BLaER1 (cell line): Measurements from ENCODE around the gene GALNT6.

Experiments
- H3K27ac ChIP-seq: shearing (Covaris generic); formaldehyde crosslinking; 2 replicates; pipeline ENCODE4 v1.8.1; 2022
- H3K27me3 ChIP-seq: shearing (Covaris generic); formaldehyde crosslinking; 2 replicates; pipeline ENCODE4 v1.8.1; 2022
- H3K36me3 ChIP-seq: shearing (Covaris generic); formaldehyde crosslinking; 2 replicates; pipeline ENCODE4 v1.8.1; 2022
- H3K4me1 ChIP-seq: shearing (Covaris generic); formaldehyde crosslinking; 2 replicates; pipeline ENCODE4 v1.8.1; 2022
- H3K4me2 ChIP-seq: shearing (Covaris generic); formaldehyde crosslinking; 2 replicates; pipeline ENCODE4 v1.8.1; 2022
- H3K4me3 ChIP-seq: shearing (Covaris generic); formaldehyde crosslinking; 2 replicates; pipeline ENCODE4 v1.8.1; 2022
- H3K9ac ChIP-seq: shearing (Covaris generic); formaldehyde crosslinking; 2 replicates; pipeline ENCODE4 v1.8.1; 2022
- H3K9me3 ChIP-seq: shearing (Covaris generic); formaldehyde crosslinking; 2 replicates; pipeline ENCODE4 v1.8.1; 2022
- H4K20me1 ChIP-seq: shearing (Covaris generic); formaldehyde crosslinking; 2 replicates; pipeline ENCODE4 v1.8.1; 2022
- Cebpa-rat ChIP-seq: shearing (Covaris generic); IDR thresholded peaks from 2 replicates; pipeline ENCODE4 v1.8.1; 2022

GALNT6 gene

DNA sequence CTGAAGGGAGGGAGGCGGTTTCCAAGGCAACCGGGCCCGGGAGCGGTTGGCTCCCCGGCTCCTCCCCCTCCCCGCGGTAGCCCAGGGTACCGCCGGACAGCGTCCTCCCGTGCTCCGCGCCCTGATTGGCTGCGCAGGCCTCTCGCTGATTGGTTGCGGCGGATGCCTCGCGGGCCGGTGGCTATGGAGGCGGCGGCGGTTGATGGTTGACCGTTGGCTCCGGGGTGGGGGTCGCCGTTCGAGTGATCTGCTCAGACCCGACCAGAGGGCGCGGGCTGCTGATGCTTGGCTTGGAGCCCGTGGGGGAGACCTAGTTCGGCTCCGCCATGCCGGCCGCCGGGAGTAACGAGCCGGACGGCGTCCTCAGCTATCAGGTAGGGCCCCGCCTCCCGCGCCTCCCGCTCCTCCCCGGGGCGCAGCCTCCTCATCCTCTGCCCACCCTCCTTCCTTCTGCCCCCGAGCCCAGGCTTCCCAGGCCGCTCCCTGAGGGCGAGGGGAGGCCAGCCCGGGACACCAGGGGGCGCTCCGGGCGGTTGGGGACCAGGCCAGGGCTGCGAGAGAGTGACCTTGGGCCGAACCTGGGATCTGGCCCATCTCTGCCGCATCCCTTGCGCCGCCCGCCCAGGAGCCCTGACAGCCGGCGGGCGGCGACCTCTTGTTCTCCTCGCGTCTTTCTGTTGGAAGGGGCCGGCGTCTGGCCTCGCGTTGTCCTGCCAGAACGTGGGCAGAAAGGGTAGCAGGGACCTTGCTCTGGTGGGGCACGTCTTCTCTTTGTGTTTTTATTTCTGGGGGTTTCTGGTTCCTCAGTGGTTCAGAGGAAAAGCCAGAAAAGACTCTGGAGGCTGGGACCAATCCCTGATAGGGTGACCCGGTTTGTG is 33.7 kb upstream of the GALNT6 start, which contains the start of gene SLC4A8:
Gene SLC4A8 (plus strand): TSS at position 170 of the 878 bp plus-strand sequence. CDS start 157 bp downstream, at position 327.
- H3K9ac ChIP-seq = peak within 1 kb of the TSS; percentile 52; the same call in 1 of the 2 replicates
- H3K4me1 ChIP-seq = peaks cover 20% of the 10 kb centered on the region
- TF ChIP-seq Cebpa-rat = no peak
- H3K9me3 ChIP-seq = no peaks in the 10 kb centered on the region
- H3K4me3 ChIP-seq = peak within 1 kb of the TSS; percentile 76
- no peaks in the 10 kb centered on the region for H4K20me1 ChIP-seq
- peak within 1 kb of the TSS; percentile 45; the same call in 1 of the 2 replicates for H3K27ac ChIP-seq
- peak within 1 kb of the TSS; percentile 75 for H3K4me2 ChIP-seq
- no peaks in the 10 kb centered on the region for H3K27me3 ChIP-seq
- no peaks in the 10 kb centered on the region for H3K36me3 ChIP-seq

DNA sequence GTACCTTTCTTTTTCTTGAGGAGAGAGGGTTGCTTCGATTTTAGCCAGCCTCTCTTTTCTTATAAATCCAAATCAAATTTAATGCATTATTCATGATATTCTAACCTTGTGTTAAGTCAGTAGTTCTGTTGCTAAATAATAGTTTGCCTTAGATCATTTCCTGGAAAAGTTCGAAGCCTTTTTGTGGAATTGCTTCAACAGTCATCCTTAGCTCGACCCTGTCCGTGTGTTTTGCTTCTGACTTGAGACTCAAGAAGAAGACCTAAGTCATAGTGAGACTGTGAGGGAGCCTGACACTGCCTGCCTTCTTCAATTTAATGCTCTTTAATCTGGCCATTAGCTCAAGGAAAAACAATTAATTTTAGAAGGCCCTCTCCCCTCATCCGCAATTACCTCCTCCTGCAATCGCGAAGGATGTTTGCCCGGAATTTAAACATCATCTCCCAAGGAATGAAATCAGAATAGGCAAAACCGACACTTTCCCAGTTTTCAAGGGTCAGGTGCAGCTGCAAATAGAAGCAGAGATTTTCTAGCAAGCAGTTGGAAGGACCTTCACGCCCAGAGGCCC is 33.0 kb upstream of the GALNT6 start:
- Histone ChIP-seq H3K36me3 (no peaks in the 10 kb centered on the region), H3K27me3 (no peaks in the 10 kb centered on the region), H4K20me1 (no peaks in the 10 kb centered on the region), H3K9ac (no peak overlapping the region), H3K4me2 (peak overlapping the region; percentile 75), H3K4me3 (peak overlapping the region; percentile 76), H3K27ac (no peak overlapping the region), H3K4me1 (peaks cover 27% of the 10 kb centered on the region), H3K9me3 (no peaks in the 10 kb centered on the region)
- TF ChIP-seq Cebpa-rat = no peak

DNA sequence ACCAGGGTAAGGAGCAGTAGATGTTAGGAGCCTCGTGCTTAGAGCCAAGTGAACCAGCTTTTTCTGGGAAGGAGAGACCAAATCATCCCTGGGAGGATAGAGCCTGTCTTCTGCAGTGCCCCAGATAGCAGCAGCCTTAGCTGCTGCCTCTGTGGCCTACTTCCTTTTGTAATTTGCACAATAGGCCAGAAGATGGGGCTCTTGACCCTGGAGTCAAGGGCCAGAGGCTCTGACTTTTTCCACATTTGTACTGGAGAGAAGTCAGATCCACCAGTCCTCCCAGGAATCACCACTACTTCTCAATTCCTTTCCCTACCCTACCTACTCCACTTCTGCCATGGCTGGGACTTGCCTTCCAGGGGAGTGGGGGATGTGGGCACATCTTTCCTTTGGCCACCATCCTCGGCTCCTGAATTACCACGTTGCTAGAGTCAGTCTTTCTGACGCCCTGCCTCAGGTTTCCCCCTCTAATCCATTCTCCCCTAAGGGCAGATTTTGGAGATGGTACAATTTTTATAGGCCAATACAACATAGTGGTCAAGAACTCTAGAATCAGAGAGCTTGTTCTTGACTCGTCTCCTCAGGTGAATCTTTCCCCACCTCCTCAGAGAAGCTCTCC is 30.2 kb upstream of the GALNT6 start:
- Histone ChIP-seq H3K4me2 (no peak overlapping the region), H3K9ac (no peak overlapping the region), H3K27me3 (no peaks in the 10 kb centered on the region), H3K4me1 (peaks cover 27% of the 10 kb centered on the region), H3K4me3 (no peak overlapping the region), H3K27ac (no peak overlapping the region), H4K20me1 (no peaks in the 10 kb centered on the region), H3K9me3 (no peaks in the 10 kb centered on the region), H3K36me3 (no peaks in the 10 kb centered on the region)
- TF ChIP-seq Cebpa-rat = no peak

DNA sequence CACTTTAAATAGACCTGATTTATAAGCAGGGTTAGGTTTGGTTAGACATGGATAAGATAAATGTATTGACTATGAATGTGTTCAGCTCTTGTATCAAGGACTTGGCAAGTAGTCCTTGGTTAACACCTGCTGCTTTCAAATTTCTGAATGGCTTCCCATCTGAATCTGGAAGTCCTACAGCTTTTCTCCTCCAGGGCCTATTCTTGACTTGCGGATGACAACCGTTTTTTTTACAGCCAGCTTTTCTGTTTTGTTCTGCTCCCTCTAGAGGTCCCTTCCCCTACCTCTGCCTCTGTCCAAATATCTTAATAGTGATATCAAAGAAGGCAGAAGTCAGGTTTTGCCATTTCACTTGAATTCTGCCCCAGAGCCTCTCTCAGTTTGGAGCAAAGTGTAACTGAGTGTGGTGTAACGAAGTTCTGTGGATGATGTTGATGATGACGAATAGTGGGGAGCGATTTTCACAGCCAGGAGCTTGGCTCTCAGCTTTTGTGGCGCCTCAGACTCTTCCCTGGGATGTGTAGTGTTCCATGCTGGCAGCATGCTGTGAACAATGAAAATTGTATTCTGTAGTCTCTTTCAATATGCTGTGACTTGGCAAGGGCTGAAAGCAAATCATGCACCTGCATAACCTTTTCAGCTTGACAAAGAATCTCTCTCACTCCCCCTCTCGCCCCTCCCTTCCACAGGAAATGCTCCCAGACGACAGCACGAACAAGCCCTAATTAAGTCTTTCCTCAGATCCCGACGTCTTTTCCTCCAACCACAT is 28.4 kb upstream of the GALNT6 start:
- no peak overlapping the region for H3K9ac ChIP-seq
- H3K27ac ChIP-seq = no peak overlapping the region
- H3K4me3 ChIP-seq = no peak overlapping the region
- H3K4me2 ChIP-seq = peak overlapping the region; percentile 23; the same call in 1 of the 2 replicates
- no peaks in the 10 kb centered on the region for H4K20me1 ChIP-seq
- peaks cover 16% of the 10 kb centered on the region for H3K4me1 ChIP-seq
- no peak for TF ChIP-seq Cebpa-rat
- H3K27me3 ChIP-seq = no peaks in the 10 kb centered on the region
- H3K36me3 ChIP-seq = no peaks in the 10 kb centered on the region
- H3K9me3 ChIP-seq = no peaks in the 10 kb centered on the region

DNA sequence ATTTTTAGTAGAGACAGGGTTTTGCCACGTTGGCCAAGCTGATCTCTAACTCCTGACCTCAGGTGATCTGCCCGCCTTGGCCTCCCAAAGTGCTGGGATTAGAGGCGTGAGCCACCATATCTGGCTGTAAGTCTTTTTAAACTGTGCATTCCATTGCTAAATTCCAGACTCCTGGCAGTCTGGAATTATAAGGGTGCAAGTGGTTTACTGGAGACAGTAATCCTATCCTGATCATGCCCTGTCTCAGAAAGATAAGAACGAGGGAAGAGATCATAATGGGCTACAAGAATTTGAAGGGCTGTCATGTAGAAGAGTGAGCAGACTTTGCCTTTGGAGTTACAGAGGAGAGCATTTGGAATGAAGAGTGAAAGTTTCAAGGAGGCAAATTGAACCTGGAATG is 26.6 kb upstream of the GALNT6 start:
- Histone ChIP-seq H4K20me1 (no peaks in the 10 kb centered on the region), H3K9ac (no peak overlapping the region), H3K4me3 (no peak overlapping the region), H3K27me3 (no peaks in the 10 kb centered on the region), H3K4me2 (no peak overlapping the region), H3K36me3 (no peaks in the 10 kb centered on the region), H3K4me1 (peaks cover 9% of the 10 kb centered on the region; the same call in 1 of the 2 replicates), H3K9me3 (no peaks in the 10 kb centered on the region), H3K27ac (no peak overlapping the region)
- TF ChIP-seq Cebpa-rat = no peak

DNA sequence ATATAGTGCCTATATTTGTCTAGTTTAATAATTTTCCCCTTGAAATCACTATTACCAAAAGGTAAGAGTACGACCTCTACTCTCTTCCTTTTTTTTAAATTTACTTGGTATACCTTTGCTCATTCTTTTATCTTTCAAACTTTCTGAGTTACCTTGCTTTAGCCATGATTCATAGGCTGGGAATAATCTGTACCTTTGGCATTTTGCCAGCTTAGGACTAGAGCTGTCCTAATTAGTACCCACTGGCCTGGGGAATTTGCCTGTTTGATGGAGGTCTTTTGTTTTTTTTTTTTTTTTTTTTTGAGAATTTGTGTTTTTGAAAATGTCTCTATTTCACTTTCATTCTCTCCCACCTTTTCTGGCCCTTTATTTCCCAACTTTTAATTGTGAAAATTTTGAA is 24.7 kb upstream of the GALNT6 start:
- Histone ChIP-seq H3K4me2 (no peak overlapping the region), H3K4me3 (no peak overlapping the region), H3K9ac (no peak overlapping the region), H3K9me3 (no peaks in the 10 kb centered on the region), H3K27me3 (no peaks in the 10 kb centered on the region), H3K4me1 (peaks cover 9% of the 10 kb centered on the region; the same call in 1 of the 2 replicates), H3K27ac (no peak overlapping the region), H4K20me1 (no peaks in the 10 kb centered on the region), H3K36me3 (no peaks in the 10 kb centered on the region)
- no peak for TF ChIP-seq Cebpa-rat

DNA sequence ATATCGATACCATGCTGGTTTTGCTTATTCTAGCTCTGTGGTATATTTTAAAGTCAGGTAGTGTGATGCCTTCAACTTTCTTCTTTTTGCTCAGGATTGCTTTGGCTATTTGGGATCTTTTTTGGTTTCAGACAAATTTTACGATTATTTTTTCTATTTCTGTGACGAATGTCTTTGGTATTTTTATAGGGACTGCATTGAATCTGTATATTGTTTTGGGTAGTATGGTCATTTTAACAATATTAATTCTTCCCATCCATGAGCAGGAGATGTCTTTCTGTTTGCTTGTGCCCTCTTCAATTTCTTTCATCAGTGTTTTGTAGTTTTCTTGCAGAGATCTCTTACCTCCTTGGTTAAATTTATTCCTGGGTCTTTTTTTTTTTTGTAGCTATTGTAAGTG is 22.6 kb upstream of the GALNT6 start:
- H4K20me1 ChIP-seq = no peaks in the 10 kb centered on the region
- no peak overlapping the region for H3K27ac ChIP-seq
- no peaks in the 10 kb centered on the region for H3K4me1 ChIP-seq
- H3K27me3 ChIP-seq = no peaks in the 10 kb centered on the region
- H3K9ac ChIP-seq = no peak overlapping the region
- H3K4me2 ChIP-seq = no peak overlapping the region
- H3K4me3 ChIP-seq = no peak overlapping the region
- no peaks in the 10 kb centered on the region for H3K36me3 ChIP-seq
- H3K9me3 ChIP-seq = no peaks in the 10 kb centered on the region
- TF ChIP-seq Cebpa-rat = no peak

DNA sequence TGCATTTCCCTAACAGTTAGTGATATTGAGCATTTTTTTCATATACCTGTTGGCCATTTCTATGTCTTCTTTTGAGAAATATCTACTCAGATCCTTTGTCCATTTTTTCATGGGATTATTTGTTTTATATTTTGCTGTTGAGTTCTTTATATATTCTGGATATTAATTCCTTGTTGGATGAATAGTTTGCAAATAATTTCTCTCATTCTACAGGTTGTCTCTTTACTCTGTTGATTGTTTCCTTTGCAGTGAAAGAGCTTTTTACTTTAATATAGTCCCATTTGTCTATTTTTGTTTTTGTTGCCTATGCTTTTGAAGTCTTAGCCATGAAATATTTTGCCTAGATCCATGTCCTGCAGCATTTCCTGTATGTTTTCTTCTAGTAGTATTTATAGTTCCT is 21.9 kb upstream of the GALNT6 start:
- H3K4me1 ChIP-seq = no peaks in the 10 kb centered on the region
- no peak for TF ChIP-seq Cebpa-rat
- no peaks in the 10 kb centered on the region for H4K20me1 ChIP-seq
- H3K27me3 ChIP-seq = no peaks in the 10 kb centered on the region
- H3K9ac ChIP-seq = no peak overlapping the region
- H3K4me2 ChIP-seq = no peak overlapping the region
- no peaks in the 10 kb centered on the region for H3K9me3 ChIP-seq
- H3K4me3 ChIP-seq = no peak overlapping the region
- no peaks in the 10 kb centered on the region for H3K36me3 ChIP-seq
- no peak overlapping the region for H3K27ac ChIP-seq

DNA sequence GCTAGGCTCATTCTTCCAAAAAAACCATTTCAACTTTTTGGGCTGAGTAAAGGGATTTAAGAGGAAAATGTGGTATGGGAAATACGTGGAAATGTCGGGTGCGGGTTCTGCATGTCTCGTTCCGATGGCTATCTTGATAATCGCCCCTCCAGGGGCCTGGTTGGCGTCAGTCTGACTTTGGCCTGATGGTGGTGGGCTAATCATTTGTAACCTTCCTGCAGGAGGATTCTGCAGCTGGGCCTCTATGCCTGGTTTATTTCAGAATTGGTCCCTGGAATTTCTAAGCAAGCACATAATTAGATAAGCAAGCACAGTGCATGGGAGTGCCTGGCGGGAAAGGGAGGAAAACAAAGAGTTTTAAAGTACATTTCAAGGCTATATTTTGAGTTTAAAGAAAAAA is 18.6 kb upstream of the GALNT6 start:
- Histone ChIP-seq H3K4me1 (no peaks in the 10 kb centered on the region), H3K9ac (no peak overlapping the region), H3K4me2 (no peak overlapping the region), H3K9me3 (no peaks in the 10 kb centered on the region), H3K27ac (no peak overlapping the region), H4K20me1 (no peaks in the 10 kb centered on the region), H3K27me3 (no peaks in the 10 kb centered on the region), H3K36me3 (no peaks in the 10 kb centered on the region), H3K4me3 (no peak overlapping the region)
- no peak for TF ChIP-seq Cebpa-rat
